IMR-90 (cell line): ENCODE results near the gene PADI6. TPM values are rescaled to one million over a fixed set of nuclear protein-coding genes. Genes with fewer than 3 reads are reported as not detected.

ENCODE experiments used
- ATAC-seq: fragments of 200-7000 bp; cut with Tn5 transposase; 2 replicates; pipeline ENCODE4 v1.9.1; 2020; ENCODE audit warnings: low read depth, mild to moderate bottlenecking, moderate library complexity
- BruUV-seq: library from RNA; stranded (reverse); fragments of 400-500 nt; replicated peaks from 2 replicates; lab custom pipeline; 2021; lab: Mats Ljungman, UMichigan
- CTCF ChIA-PET: fragments of 300-600 bp; formaldehyde crosslinking; extraction: SDS; loops from one replicate; lab custom pipeline; 2021; ENCODE audit warnings: antibody characterized with exemption; lab: Yijun Ruan, JAX
- POLR2A ChIA-PET: fragments of 300-600 bp; sonication (Branson Sonifier 250); formaldehyde crosslinking; loops from one replicate; lab custom pipeline; 2022; ENCODE audit warnings: antibody characterized with exemption; ENCODE audit not compliant: unreplicated experiment; lab: Charles Lee
- DNase-seq: peaks from one replicate; pipeline ENCODE4 v3.0.0; 2013
- H2AFZ ChIP-seq: replicated peaks from 2 replicates; pipeline ENCODE3; 2013; ENCODE audit warnings: low read length, mild to moderate bottlenecking; ENCODE audit not compliant: poor library complexity
- H2AK5ac ChIP-seq: 2 replicates; pipeline ENCODE4 v1.6.1; 2013; ENCODE audit warnings: low read depth, low read length, inconsistent platforms
- H2AK9ac ChIP-seq: replicated peaks from 2 replicates; pipeline ENCODE3; 2013; ENCODE audit warnings: mild to moderate bottlenecking, low read depth, low read length, moderate library complexity; ENCODE audit not compliant: poor library complexity
- H2BK120ac ChIP-seq: 2 replicates; pipeline ENCODE4 v1.6.1; 2013; ENCODE audit warnings: low read depth, low read length, inconsistent platforms
- H2BK15ac ChIP-seq: 3 replicates; pipeline ENCODE4 v1.6.1; 2013; ENCODE audit warnings: low read depth, low read length, inconsistent platforms
- H2BK20ac ChIP-seq: 2 replicates; pipeline ENCODE4 v1.6.1; 2013; ENCODE audit warnings: low read depth, mild to moderate bottlenecking, inconsistent platforms, low read length, moderate library complexity
- H2BK5ac ChIP-seq: 2 replicates; pipeline ENCODE4 v1.6.1; 2013; ENCODE audit warnings: mild to moderate bottlenecking, low read depth, low read length, inconsistent platforms; ENCODE audit not compliant: poor library complexity, severe bottlenecking
- H3K14ac ChIP-seq: replicated peaks from 2 replicates; pipeline ENCODE4 v1.6.1; 2013; ENCODE audit warnings: low read depth, low read length, inconsistent platforms
- H3K18ac ChIP-seq: 2 replicates; pipeline ENCODE4 v1.6.1; 2013; ENCODE audit warnings: low read depth, low read length, control low read depth
- H3K23ac ChIP-seq: 2 replicates; pipeline ENCODE4 v1.6.1; 2013; ENCODE audit warnings: low read depth, low read length, inconsistent platforms
- H3K27ac ChIP-seq: 2 replicates; pipeline ENCODE4 v1.5.1; 2013; ENCODE audit warnings: mild to moderate bottlenecking, control low read depth, low read length; ENCODE audit not compliant: insufficient read depth
- H3K27me3 ChIP-seq: 2 replicates; pipeline ENCODE4 v1.6.1; 2013; ENCODE audit warnings: low read length; ENCODE audit not compliant: control insufficient read depth, insufficient read depth
- H3K36me3 ChIP-seq: 2 replicates; pipeline ENCODE4 v1.6.1; 2013; ENCODE audit warnings: low read length, mixed read lengths; ENCODE audit not compliant: control insufficient read depth, insufficient read depth
- H3K4ac ChIP-seq: 2 replicates; pipeline ENCODE4 v1.6.1; 2013; ENCODE audit warnings: low read depth, low read length, inconsistent platforms
- H3K4me1 ChIP-seq: 2 replicates; pipeline ENCODE4 v1.6.1; 2013; ENCODE audit warnings: low read length, mixed read lengths; ENCODE audit not compliant: control insufficient read depth, insufficient read depth
- H3K4me2 ChIP-seq: 2 replicates; pipeline ENCODE4 v1.6.1; 2013; ENCODE audit warnings: low read depth, mild to moderate bottlenecking, control low read depth, low read length, moderate library complexity
- H3K4me3 ChIP-seq: 2 replicates; pipeline ENCODE4 v1.5.1; 2013; ENCODE audit warnings: low read depth, mild to moderate bottlenecking, control low read depth, low read length, moderate library complexity; ENCODE audit not compliant: insufficient read depth
- H3K56ac ChIP-seq: 2 replicates; pipeline ENCODE4 v1.6.1; 2013; ENCODE audit warnings: low read length, inconsistent platforms; ENCODE audit not compliant: insufficient read depth; ENCODE audit errors: extremely low read depth
- H3K79me1 ChIP-seq, 2 experiments: 2 replicates each; pipeline ENCODE4 v1.6.1; 2013; ENCODE audit warnings: low read length in 2 of 2, inconsistent platforms in 1 of 2, low read depth in 1 of 2
- H3K9ac ChIP-seq: 2 replicates; pipeline ENCODE4 v1.6.1; 2013; ENCODE audit warnings: low read depth, low read length, control low read depth
- H3K9me1 ChIP-seq: 2 replicates; pipeline ENCODE4 v1.6.1; 2013; ENCODE audit warnings: low read length, inconsistent platforms; ENCODE audit not compliant: insufficient read depth
- H3K9me3 ChIP-seq: 2 replicates; pipeline ENCODE4 v1.6.1; 2013; ENCODE audit warnings: low read length; ENCODE audit not compliant: control insufficient read depth, insufficient read depth
- H4K20me1 ChIP-seq: 2 replicates; pipeline ENCODE4 v1.6.1; 2013; ENCODE audit warnings: low read length, inconsistent platforms; ENCODE audit not compliant: insufficient read depth
- H4K5ac ChIP-seq: 2 replicates; pipeline ENCODE4 v1.6.1; 2013; ENCODE audit warnings: mild to moderate bottlenecking, low read depth, low read length, control low read depth
- H4K8ac ChIP-seq, 2 experiments: 2 replicates each; pipeline ENCODE4 v1.6.1; 2013; ENCODE audit warnings: low read depth in 2 of 2, low read length in 2 of 2, control low read depth in 1 of 2, inconsistent platforms in 1 of 2
- H4K91ac ChIP-seq: 2 replicates; pipeline ENCODE4 v1.6.1; 2013; ENCODE audit warnings: low read depth, low read length, inconsistent platforms; ENCODE audit not compliant: insufficient read depth
- BHLHE40 ChIP-seq: fragments of 150-350 bp; IDR thresholded peaks from 2 replicates; pipeline ENCODE4 v1.6.1; 2016; ENCODE audit warnings: mild to moderate bottlenecking, low read depth, low read length
- CEBPB ChIP-seq: IDR thresholded peaks from 2 replicates; pipeline ENCODE4 v1.6.1; 2012; ENCODE audit warnings: low read depth, low read length, improper control_type of control experiment
- CHD1 ChIP-seq: IDR thresholded peaks from 2 replicates; pipeline ENCODE4 v1.6.1; 2012; ENCODE audit warnings: low read depth, low read length, improper control_type of control experiment
- CTCF ChIP-seq: conservative IDR thresholded peaks from 2 replicates; pipeline ENCODE4 v1.5.1; 2012; ENCODE audit warnings: mild to moderate bottlenecking, low read depth, low read length, improper control_type of control experiment
- ELK1 ChIP-seq: fragments of 150-350 bp; IDR thresholded peaks from 2 replicates; pipeline ENCODE4 v1.6.1; 2016; ENCODE audit warnings: low read depth, mild to moderate bottlenecking, low read length, moderate library complexity, borderline replicate concordance
- FOS ChIP-seq: fragments of 150-350 bp; IDR thresholded peaks from 2 replicates; pipeline ENCODE4 v1.6.1; 2016; ENCODE audit warnings: low read depth, low read length
- MAFK ChIP-seq: IDR thresholded peaks from 2 replicates; pipeline ENCODE4 v1.6.1; 2012; ENCODE audit warnings: low read depth, low read length, improper control_type of control experiment
- MAZ ChIP-seq: IDR thresholded peaks from 2 replicates; pipeline ENCODE4 v1.6.1; 2012; ENCODE audit warnings: low read depth, mild to moderate bottlenecking, low read length, improper control_type of control experiment, moderate library complexity, borderline replicate concordance
- MXI1 ChIP-seq: IDR thresholded peaks from 2 replicates; pipeline ENCODE4 v1.6.1; 2012; ENCODE audit warnings: low read depth, mild to moderate bottlenecking, low read length, moderate library complexity, borderline replicate concordance
- NFE2L2 ChIP-seq: fragments of 150-350 bp; IDR thresholded peaks from 2 replicates; pipeline ENCODE4 v1.6.1; 2016; ENCODE audit warnings: low read depth, mild to moderate bottlenecking, low read length
- POLR2A ChIP-seq: IDR thresholded peaks from 2 replicates; pipeline ENCODE4 v1.6.1; 2012; ENCODE audit warnings: mild to moderate bottlenecking, low read depth, low read length
- RAD21 ChIP-seq: IDR thresholded peaks from 2 replicates; pipeline ENCODE4 v1.6.1; 2012; ENCODE audit warnings: low read length, improper control_type of control experiment
- RCOR1 ChIP-seq: IDR thresholded peaks from 2 replicates; pipeline ENCODE4 v1.6.1; 2012; ENCODE audit warnings: mild to moderate bottlenecking, low read length, improper control_type of control experiment; ENCODE audit not compliant: insufficient replicate concordance
- RFX5 ChIP-seq: IDR thresholded peaks from 2 replicates; pipeline ENCODE4 v1.8.0; 2012; ENCODE audit warnings: low read depth, mild to moderate bottlenecking, low read length, moderate library complexity
- SMC3 ChIP-seq: fragments of 150-350 bp; IDR thresholded peaks from 2 replicates; pipeline ENCODE4 v1.6.1; 2016; ENCODE audit warnings: low read depth, mild to moderate bottlenecking, antibody characterized with exemption, low read length, moderate library complexity
- USF2 ChIP-seq: fragments of 150-350 bp; IDR thresholded peaks from 2 replicates; pipeline ENCODE4 v1.6.1; 2017; ENCODE audit warnings: mild to moderate bottlenecking, antibody characterized with exemption, low read length, low read depth
- WGBS, 2 experiments: methylation state at CpG; one replicate each; pipeline versions ENCODE4 v1.1.5 to v1.1.7; 2013; ENCODE audit warnings: missing lambda C conversion rate in 2 of 2; ENCODE audit not compliant: insufficient read length in 1 of 2; ENCODE audit errors: extremely low coverage in 2 of 2; 5-methylcytosine and 5-hydroxymethylcytosine counted together
- dilution Hi-C: fragments of 300-500 bp; cut with HindIII; formaldehyde crosslinking; loops from one replicate; pipeline ENCODE4 v1.14.3; 2018; ENCODE audit warnings: low sequenced_read_pairs; ENCODE audit not compliant: unreplicated experiment
- in situ Hi-C: fragments of 300-500 bp; cut with MboI; formaldehyde crosslinking; loops from 3 replicates; pipeline ENCODE4 v1.14.3; 2019; ENCODE audit warnings: low sequenced_read_pairs, inconsistent platforms, mixed read lengths
- intact Hi-C: fragments of 100-400 bp; cut with micrococcal nuclease; formaldehyde crosslinking; loops from 2 replicates; pipeline ENCODE4 v1.10.0; 2022
- polyA plus RNA-seq, 3 experiments: library from polyadenylated mRNA; depleted of rRNA; stranded (reverse); fragments of >200 nt; gene quantifications; 2 replicates each; pipeline ENCODE4 v1.2.3, GENCODE V29; 2012; ENCODE audit warnings: low replicate concordance in 1 of 3
- total RNA-seq: library from RNA; depleted of rRNA; stranded (reverse); fragments of >200 nt; gene quantifications from 2 replicates; pipeline ENCODE4 v1.2.3, GENCODE V29; 2012

PADI6 gene
- total and polyA plus RNA-seq, 2 of the 4 experiments (the other 2 are of a cell fraction) = not detected

GRCh38 chr1:17375651-17376050, 3.7 kb downstream of the PADI6 start:
- Histone ChIP-seq H4K8ac (no peak overlapping the region), H3K4ac (no peak overlapping the region), H3K23ac (no peak overlapping the region), H3K36me3 (no peaks in the 10 kb centered on the region), H3K9me1 (no peaks in the 10 kb centered on the region), H3K18ac (no peak overlapping the region), H3K9me3 (no peaks in the 10 kb centered on the region), H4K20me1 (no peaks in the 10 kb centered on the region), H3K4me2 (no peak overlapping the region), H3K4me1 (no peaks in the 10 kb centered on the region), H3K27me3 (peaks cover 43% of the 10 kb centered on the region), H2BK5ac (no peak overlapping the region), H2AFZ (no peak overlapping the region), H2AK9ac (no peak overlapping the region), H3K79me1 (no peaks in the 10 kb centered on the region), H3K56ac (no peak overlapping the region), H4K5ac (no peak overlapping the region), H3K27ac (no peak overlapping the region), H2BK15ac (no peak overlapping the region), H3K4me3 (no peak overlapping the region), H3K14ac (no peak overlapping the region), H2BK120ac (no peak overlapping the region), H2BK20ac (no peak overlapping the region), H2AK5ac (no peak overlapping the region), H3K9ac (no peak overlapping the region), H4K91ac (no peak overlapping the region)
- intact Hi-C loops = no loop called here
- no TSS peak for BruUV-seq
- ATAC-seq = no peak
- no peak for DNase-seq
- POLR2A ChIA-PET = no interaction called here
- 73% methylated on average over 4 of the region's 10 CpGs; no CpG with 5 or more reads in 1 of the 2 experiments for WGBS, 2 experiments
- dilution Hi-C loops = no loop called here
- no peak for TF ChIP-seq MAZ
- TF ChIP-seq MXI1 = no peak
- no peak for TF ChIP-seq POLR2A
- TF ChIP-seq ELK1 = no peak
- TF ChIP-seq BHLHE40 = no peak
- no peak for TF ChIP-seq SMC3
- TF ChIP-seq FOS = no peak
- no peak for TF ChIP-seq RCOR1
- no peak for TF ChIP-seq USF2
- TF ChIP-seq CEBPB = no peak
- no peak for TF ChIP-seq RAD21
- no peak for TF ChIP-seq NFE2L2
- no peak for TF ChIP-seq CHD1
- TF ChIP-seq RFX5 = no peak
- TF ChIP-seq CTCF = no peak
- no peak for TF ChIP-seq MAFK
- CTCF ChIA-PET = interaction anchor here (0.6 kb wide), 1 partner anchor 97 kb away, joined by 3 read pairs; no protein-coding TSS in a partner anchor
- in situ Hi-C loops = no loop called here
